HG03575 (cell line): Measurements from ENCODE around the gene GFRA1.

Source experiments
- ATAC-seq: cut with Tn5 transposase; IDR thresholded peaks from one replicate; pipeline ENCODE4 v1.9.1; 2021; ENCODE audit not compliant: unreplicated experiment, insufficient number of reproducible peaks, low FRiP score; ENCODE audit errors: extremely low read depth

The GFRA1 gene

DNA sequence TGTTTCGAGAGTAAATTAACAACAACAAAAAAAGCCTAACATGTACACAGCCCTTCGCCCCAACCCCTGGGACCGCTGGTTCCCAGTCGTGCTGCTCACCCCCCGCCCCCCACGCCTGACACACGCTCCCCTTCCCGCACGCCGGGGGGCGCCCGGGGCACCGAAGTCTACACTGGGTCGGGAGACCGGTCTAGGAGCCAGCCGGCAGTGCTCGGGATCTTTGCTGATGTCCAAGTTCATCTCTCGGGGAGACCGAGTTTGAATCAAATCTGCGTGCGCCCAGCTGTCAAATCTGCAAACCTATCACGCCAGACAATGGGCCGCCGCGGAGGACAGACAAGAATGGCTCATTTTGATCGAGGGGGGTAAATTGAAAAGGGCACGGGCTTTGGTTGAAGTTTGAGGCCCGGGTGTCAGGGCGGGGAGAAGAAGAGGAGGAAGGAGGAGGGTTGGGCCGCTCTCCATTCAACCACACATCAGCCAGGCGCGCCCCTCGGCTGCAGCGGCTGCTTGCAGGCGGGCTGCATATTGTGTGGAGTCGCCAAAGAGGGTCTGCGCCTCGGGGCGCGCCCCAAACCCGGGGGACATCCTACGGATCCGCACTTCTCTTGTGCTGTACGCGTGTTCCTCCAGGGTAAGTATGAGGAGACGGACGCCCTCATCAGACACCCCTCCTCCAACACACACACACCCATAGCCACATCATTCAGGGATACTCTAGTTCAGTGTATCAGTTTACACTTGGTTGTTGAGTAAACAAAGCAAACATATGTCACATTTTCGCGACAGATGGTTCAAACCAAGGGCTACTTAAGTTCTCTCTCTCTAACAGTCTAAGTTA lies 1.3 kb upstream of the GFRA1 start:
- no peak for ATAC-seq

DNA sequence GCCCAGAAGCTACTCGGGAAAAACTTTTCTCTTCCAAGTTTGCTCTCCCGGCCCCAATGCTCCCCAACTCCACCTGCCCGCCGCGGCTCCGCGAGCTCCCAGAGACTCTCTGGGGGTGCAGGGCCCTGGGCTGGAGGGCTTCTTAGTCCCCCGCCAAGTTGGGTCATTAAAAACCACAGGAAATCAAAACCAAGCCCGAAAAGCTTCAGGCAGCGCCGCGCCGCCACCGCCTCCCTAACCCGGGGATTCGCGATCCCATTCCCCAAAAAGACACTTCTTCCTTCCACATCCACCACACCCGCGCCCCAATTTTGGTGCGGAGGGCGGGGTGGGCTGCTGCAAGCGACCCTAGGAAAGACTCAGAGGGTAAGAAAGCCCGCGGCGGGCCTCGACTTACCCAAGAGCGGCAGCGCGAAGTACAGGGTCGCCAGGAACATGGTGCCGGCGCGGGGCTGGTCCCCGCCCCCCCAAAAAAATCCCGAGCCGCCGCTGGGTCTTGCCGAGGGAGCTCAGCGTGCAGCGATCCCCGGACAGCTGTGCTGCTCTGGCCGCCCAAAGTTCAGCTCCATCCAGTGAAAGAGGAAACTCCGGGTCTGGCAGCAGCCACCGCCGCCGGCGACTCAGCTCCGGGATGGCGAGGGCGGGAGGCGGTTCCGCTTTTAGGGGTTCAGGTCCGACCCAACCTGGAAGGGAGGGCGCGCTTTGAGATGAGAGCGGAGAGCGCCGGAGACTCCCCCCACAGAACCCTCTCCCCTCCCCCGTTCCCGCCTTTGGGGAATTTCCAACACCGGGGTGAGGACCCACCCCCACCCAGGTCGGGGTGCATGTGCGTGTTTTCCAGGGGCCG lies 1.2 kb downstream of the GFRA1 start:
- ATAC-seq: no peak

DNA sequence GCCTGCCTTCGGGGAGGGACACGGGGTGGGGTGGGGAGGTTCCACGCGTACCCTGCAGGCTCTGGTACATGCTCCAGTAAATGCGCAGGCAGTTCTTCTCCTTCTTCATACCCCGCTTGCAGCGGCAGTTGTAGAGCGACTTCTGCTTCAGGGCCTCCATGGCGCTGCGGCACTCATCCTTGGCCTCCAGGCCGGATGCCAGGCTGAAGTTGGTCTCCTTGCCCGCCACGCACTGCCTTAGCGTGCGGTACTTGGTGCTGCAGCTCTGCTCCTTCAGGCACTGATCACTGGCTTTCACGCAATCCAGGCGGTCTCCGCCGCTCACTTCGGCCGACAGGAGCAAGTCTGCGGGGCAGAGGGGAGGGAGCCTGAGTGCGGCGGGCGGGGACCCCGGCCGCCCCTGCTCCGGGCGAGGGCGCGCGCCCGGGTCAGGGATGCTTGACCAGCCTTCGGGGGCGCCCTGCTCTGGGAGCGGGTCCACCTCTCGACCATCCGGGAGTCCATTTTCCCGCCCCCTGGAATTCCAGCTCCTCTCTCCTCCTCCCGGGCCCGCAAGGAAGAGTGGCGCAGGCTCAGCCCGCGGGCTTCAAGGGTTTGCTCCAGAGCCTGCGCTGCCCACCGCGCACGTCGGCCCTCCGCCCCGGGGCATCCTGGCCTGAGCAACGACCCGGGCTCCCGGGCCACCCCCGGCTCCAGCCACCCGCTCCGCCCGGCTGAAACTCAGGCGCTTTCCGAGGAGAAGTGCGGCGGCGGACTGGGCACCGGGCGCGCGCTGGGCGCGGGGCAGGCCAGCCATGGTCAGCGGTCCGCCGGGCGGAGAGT lies 2.0 kb downstream of the GFRA1 start:
- no peak for ATAC-seq

DNA sequence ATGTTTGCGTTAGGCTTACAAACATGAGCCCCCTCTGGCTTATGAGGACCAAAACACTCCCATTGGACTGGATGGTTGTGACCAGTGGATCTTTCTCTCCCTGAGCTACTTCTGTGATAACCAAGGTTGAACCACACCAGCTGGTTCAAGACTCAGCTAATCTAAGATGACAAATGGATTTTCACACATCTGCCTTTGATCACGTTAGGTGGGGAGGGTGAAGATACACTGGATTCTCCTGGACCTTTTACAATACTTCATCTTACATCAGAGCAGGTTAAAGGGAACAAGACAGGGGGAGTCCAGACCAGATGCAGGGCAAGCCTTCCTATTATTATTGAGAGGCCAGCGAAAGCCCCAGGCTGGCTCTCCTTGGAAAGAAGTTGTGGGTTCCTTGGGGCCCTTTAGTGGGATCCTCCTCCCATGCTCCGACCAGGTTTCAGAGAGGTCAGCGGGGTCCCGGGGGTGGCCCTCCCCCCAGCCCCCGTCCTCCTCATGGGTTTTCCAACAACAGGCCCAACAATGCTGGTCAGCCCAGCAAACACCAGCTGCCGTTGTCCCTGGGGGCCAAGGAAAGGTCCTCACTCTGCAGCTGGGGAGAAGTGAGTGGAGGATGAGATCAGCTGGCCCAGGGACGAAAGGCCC lies 2.8 kb downstream of the GFRA1 start:
- ATAC-seq: no peak

DNA sequence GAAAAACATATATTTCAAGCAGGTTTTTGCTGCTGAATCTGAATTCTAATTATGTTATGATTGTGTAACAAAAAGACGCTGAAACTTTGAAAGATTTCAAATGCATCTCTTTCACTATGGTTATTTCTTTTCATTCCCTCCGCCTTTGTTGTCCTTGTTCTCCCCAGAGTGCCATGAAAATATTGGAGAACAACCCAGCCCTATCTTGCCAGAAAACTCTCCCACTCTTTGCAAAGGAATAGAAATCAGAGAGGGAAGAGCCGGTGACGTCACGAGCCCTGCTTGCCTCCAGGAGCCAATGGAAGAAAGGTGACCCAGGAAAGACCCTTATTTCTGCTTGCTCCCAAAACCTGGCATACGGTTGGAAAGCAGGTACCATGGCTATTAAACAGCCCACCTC lies 3.4 kb downstream of the GFRA1 start:
- no peak for ATAC-seq

DNA sequence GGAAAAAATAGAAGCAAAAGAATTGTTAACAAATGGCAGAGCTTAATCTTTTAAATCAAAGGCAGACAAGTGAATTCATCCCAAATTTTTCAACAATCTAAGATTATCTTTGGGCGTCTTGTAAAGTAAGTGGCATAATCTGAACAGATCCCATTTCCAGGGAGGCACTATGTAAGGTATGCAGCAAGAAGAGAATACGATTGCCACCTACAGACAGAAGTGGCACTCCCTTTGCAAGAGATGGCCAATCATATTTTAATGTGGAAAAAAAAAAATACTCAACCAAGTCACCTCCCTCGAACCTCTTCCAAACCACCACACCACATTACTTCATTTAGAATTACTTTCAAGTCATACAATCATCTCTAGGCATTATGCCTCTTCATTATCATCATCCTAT lies 4.0 kb downstream of the GFRA1 start:
- no peak for ATAC-seq

DNA sequence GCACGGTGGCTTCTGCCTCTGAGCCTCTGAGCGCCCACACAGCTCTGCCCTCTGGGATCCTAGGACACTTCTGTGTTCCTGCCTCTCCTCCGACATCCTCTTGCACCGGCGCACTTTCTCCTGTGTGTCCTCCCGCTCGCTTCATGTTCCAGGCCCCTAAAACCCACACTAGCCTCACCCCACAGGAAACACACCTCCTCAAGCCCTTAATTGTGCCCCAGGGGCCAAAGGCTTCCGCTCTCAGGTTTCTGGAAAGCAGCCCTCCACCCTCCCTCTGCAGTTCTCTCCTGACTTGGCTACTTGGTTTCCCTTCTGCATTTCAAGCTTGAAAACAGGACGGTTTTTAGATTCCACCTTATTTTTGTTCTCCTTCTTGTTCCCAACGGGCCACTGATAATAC lies 7.3 kb downstream of the GFRA1 start:
- ATAC-seq: no peak

DNA sequence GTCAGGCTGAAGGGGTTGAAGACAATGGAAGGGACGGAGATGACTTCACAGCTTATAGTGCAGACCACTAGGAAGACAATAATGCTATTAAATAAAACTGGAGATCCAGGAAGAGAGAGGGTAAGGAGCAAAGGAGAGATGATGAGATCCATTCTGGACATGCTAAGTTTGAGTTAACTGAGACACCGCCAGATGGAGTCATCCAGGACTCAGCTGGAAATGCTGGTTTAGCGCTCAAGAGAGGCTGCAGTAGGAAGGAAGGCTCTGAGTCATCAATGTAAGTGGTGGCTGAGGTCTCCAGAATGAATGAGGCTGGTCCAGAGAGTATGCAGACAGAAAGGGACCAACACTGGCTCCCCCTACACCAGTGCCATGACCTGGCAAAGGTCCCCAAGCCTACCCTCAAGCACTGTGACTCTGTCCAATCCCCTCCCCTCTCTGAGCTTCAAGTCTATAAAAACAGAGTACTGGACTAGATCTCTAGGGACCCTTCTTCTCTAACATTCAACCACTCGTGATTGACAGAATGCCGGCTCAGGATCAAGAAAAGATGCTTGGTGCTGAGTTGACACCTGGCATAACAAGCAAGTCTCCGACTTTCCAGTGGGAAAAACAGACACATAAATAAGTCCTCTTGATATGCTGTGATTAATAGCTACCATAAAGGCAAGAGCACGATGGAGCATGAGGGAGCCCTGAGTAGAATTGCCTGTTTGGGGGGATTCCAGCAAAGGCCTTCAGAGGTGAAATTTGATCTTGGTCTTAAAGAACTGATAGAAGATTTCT lies 8.9 kb downstream of the GFRA1 start:
- ATAC-seq: no peak

DNA sequence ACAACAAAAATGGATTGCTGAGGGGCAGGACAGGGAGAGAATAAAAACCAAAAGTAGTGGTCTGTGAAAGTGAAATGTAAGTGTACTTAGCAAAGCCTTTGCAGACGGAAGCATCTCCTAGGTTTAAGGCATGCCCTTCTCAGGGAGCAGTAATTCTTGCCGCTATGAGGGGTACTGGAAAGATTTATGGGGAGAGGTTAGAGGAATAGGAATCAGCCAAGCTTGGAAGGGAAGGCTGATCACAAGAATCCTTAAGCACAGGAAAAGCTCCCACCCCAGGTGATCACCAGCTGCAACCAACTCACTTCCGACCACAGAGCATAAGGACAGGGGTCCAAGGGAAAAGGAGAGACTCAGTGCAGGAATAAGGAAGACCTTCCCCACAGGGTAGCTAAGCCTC lies 10.3 kb downstream of the GFRA1 start:
- no peak for ATAC-seq

DNA sequence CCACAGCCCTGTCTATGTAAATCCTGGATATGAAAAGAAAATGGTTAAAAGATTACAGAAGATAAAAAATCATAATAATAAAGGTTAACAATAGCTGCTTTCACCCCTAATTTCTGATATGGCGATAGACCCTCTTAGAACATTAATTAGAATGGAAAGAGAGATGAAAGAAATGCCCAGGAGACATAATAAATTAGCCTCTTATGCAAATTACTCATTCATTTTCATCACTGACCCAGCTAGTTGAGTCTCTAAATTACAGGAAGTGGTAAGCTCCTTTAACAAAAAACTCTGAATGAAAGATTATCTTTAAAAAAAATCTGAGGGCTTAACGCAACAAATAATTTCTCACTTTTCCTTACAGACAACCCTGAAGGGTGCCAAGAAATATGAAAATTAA lies 12.4 kb downstream of the GFRA1 start:
- ATAC-seq: no peak

DNA sequence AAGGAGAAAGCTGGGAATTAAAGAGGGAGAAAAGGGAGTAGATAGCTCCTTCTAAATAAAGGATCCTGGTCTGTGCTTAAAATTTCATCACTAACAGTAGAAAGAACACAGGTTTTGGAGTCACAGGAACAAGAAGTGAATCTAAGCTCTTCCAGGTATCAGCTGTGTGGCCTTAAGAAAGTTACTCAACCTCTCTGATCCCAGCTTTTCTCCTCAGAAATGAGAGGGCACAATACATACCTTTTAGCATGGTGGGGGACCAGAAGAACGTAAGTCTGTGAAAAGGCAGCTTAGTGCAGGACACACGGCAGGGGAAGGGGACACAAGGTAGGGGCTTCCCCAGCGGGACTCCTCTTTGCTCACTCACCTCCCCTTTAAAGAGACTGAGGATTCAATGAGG lies 13.4 kb downstream of the GFRA1 start:
- no peak for ATAC-seq

DNA sequence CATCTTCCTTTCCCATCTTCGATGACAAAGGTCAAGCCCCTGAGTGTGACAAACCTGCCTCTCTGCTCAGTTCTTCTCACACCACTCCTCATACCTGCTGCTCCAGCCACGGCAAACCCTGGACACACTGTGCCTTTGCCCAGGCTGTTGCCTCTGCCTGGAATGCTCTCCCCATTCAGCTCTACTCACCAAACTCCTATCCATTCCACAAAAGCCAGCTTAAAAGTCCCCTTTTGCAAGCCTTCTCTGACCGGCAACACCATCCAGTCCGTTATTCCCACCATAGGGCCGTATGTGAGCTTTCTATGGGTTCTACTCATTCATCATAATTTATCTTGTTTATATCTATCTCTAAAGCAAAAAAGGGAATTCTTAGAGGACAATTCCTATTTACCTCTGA lies 15.2 kb downstream of the GFRA1 start:
- no peak for ATAC-seq

DNA sequence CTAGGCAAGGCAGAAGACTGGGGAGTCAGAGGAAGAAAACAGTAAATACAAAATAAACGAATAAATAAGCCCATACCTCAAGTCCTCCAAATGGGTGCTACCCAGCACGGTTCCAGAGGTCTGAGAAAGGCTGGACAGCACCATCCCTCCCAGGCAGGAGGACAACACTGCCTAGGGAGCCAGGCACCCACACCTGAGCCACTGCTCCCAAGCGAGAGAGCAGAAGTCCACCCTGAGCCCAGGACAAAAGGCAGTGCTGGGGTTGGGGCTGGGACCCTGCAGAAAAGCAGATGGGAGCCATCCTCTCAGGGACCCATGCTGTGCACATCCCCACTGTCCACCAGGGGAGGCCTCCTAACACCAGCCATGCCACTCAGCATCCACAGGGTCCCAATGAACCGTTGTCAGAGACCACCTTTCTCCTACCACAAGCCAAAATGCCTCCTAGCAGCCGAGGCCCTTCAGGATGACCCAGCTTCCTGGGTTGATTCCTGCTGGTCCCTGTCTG lies 16.2 kb downstream of the GFRA1 start:
- ATAC-seq: no peak

DNA sequence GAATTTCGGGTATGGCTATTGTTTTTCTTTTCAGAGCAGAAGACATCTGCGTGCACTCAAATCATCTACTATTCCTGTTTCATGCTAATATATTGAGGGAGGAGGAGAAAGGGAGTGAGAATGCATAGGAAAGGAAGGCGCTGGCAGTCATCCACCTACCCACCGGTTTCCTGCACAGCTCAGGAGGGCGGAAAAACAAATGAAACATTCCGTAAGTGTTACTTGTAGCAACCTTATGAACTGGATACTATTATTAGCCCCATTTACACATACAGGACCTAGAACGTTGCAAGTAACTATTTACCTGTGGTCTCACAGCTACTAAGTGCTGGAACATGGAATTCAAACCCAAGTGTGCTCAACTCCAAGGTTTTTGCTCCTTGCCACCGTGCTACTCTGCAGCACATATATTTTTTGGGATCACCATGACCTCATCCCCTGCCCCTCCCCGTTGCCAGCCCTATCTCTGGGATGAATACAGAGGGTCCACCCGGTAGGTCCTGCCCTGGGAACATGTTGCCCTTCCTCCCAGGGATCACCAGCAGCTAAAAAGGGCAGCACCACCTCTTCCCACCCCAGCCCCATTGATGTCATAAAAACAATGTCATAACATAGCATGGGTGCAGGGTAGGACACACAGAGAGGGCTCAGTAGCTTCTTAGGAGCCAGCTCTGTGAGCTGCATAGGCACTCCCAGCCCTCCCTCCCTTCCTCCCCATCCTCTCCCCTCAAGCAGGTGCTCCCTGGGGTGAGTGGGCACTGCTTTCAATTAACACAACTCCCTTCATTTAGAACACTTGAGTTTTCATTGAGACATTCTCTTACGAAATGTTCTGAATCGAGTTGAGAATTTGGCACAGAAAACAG lies 16.9 kb downstream of the GFRA1 start:
- ATAC-seq: no peak

DNA sequence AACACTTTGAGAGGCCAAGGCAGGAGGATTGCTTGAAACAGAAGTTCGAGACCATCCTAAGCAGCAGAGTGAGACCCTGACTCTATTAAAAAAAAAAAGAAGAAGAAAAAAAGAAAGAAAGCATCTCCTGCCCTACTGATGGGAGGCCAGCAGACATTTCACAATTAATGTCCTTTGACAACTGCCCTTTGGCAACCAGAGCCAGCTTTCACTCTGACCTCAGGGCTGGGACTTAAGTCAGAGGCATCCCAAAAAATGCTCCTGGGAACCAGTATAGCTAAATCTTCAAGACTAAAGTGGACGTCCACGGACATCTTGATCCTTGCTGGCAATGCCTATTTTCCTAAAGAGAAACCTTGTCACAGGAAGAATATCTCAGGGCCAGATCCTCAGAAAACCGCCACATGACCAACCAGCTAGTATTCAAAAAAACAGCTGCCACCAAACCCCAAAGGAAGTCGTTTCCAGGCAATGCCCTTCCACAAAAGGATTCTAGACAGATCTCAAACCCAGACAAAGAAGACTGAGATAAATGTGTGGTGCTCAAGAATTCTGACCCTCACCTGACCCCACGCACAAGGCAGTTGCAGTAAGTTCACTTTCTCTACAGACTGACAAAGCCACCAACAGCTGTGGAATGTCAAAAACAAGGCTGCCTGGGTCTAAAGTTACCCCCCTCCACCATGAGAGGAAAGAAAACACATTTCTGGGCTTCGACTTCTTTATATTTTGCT lies 18.4 kb downstream of the GFRA1 start:
- ATAC-seq: no peak

DNA sequence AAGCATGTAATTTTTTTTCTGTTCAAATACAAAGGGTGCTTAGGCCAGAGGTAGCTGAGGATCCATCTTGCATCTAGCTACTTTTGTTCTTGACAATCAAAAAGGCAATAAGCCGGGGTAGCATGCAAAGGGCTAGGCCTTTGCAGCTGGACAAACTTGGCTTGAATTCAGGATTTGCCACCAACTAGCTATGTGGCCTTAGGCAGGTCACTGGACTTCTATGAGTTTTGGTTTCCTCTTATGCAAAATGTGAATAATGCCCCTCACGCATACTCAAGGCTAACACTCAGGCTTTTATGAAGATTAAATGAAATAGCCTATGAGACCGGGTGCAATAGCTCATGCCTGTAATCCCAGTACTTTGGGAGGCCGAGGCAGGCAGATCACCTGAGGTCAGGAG lies 19.3 kb downstream of the GFRA1 start:
- no peak for ATAC-seq
